LNCaP clone FGC (cell line): Measurements from ENCODE around the gene CRYBG3.

ENCODE experiments used
- DNase-seq: peaks from one replicate; pipeline ENCODE4 v3.0.0-alpha.2; 2011; ENCODE audit warnings: low read depth
- H3K4me3 ChIP-seq: 2 replicates; pipeline ENCODE4 v1.5.1; 2011; ENCODE audit warnings: mild to moderate bottlenecking, low read depth, low read length, control low read depth
- TF ChIP-seq, protein P1 (sequence below): IDR thresholded peaks from 2 replicates; pipeline ENCODE4 v1.5.1; 2012; ENCODE audit warnings: mild to moderate bottlenecking; ENCODE audit not compliant: control insufficient read depth, insufficient read depth; ENCODE audit errors: extremely low read depth

CRYBG3 gene

DNA sequence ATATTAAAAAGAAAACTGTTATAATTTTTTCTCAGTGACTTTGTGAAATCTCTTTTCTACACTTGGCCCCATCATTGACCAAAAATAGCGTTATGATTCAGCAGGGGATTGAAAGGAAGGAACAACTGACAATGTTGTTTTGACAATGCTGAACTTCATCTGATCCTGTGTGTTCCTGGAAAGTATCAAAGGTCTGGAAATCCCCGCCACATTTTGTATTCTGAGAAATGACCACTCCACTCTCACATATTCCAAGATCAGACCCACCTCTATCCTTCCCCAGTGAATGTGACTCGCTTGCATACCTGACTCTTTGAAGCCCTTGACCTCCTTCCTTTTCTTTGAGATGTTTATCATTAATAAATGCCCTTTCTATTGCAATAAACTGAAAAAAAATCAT lies 160.1 kb downstream of the CRYBG3 start:
- DNase-seq = no peak
- TF ChIP-seq, protein P1, sequence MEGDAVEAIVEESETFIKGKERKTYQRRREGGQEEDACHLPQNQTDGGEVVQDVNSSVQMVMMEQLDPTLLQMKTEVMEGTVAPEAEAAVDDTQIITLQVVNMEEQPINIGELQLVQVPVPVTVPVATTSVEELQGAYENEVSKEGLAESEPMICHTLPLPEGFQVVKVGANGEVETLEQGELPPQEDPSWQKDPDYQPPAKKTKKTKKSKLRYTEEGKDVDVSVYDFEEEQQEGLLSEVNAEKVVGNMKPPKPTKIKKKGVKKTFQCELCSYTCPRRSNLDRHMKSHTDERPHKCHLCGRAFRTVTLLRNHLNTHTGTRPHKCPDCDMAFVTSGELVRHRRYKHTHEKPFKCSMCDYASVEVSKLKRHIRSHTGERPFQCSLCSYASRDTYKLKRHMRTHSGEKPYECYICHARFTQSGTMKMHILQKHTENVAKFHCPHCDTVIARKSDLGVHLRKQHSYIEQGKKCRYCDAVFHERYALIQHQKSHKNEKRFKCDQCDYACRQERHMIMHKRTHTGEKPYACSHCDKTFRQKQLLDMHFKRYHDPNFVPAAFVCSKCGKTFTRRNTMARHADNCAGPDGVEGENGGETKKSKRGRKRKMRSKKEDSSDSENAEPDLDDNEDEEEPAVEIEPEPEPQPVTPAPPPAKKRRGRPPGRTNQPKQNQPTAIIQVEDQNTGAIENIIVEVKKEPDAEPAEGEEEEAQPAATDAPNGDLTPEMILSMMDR = no peak
- H3K4me3 ChIP-seq = no peak overlapping the region

DNA sequence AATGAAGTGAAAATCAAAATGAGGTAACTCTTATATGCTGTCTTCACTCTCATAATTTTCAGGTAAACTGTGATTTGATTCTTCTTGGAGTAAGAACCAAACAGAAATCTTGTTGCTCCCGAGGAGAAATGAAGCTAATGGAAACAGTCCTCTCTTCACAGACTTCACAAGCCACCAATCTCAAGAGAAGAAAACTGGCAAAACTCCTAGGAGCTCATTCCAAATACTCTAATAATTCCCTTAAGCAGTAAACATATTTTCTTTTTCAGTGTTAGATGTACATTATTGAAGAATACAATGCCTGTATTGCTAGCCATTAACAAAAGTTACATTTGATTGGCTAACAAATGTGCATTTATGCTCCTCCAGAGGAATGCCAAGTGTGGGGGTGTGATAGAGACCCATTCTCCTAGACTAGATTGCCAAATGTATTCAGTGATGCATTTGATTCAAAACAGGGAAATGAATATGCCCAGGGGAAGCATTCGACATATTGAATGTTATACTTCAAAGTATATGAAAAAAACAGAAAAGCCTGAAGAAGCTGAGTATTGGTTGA lies 162.2 kb downstream of the CRYBG3 start:
- DNase-seq = no peak
- TF ChIP-seq, protein P1 = no peak
- H3K4me3 ChIP-seq = no peak overlapping the region

- no peak overlapping the region for H3K4me3 ChIP-seq
- TF ChIP-seq, protein P1 = no peak
- DNase-seq = no peak
These were observed 165.5 kb downstream of the CRYBG3 start for GRCh38 chr3:97987306-97987705.

DNA sequence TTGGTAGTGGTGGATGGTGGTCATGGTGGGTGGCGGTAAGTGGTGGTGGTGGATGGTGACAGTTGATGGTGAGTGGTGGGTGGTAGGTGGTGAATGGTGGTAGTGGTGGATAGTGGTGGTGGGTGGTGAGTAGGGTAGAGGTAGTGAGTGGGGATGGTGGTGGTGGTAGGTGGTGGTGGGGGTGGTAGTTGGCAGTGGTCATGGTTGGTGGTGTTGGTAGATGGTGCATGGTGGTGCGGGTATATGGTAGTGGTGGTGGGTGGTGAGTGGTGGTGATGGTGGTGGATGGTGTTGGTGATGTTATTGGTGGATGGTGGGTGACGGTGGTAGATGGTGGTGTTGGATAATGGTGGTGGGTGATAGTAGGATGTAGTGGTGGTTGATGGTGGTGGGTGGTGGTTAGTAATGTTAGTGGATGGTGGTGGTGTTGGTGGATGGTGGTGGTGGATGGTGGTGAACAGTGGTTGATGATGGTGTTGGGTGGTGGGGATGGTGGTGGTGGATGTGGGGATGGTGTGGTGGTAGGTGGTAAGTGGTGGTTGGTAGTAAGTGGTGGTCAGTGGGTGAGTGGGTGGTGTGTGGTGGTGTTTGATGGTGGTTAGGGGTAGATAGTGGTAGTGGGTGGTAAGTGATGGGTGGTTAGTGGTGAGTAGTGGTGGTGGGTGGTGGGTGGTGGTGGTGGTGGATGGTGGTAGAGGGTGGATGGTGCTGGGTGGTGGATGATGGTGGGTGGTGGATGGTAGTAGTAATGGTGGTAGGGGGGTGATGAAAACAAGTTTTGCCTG lies 167.2 kb downstream of the CRYBG3 start:
- DNase-seq = no peak
- TF ChIP-seq, protein P1 = no peak
- H3K4me3 ChIP-seq = no peak overlapping the region

DNA sequence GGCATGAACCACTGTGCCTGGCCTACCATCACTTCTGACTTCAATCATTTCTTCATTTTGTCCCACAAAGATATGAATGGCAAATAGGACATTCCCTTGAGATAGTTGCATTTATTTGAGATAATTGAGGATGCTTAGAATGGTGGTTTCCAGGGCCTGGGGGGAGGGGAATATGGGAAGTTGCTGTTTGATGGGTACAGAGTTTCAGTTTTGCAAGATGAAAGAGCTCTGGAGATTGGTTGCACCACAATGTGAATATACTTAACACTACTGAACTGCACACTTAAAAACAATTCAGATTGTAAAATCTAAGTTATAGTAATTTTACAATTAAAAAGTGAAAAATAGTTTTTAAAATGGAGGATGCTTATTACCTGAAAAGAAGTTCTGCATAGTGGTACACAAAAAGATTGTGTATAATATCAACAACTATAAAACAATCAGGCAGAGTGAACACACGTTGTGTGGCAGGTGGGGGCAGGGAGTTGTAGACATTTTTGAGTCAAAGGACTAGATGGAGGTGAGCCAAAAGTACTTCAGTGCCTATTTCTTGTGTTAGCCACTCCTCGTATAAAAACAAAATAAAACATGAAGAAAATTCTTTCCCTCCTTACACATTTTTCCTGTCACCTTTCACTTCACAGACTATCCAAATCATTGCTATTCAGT lies 168.9 kb downstream of the CRYBG3 start:
- DNase-seq = no peak
- no peak overlapping the region for H3K4me3 ChIP-seq
- TF ChIP-seq, protein P1 = no peak

DNA sequence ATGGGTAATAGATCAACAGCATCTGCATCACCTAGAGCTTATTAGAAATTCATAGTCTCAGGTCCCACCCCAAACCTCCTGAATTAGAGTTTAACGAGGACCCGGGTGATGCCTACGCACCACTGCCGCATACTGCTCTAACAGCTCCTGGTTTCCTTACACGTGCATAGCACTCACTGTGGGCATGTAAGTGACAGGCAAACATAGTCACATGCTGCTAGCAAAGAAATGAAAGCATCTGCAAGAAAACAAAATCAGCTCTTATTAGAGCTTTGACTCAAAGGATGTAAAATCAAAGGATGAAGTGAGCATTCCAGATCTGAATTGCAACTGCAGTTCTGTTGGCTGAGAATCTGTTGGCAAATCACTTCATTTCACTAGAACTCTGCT lies 169.5 kb downstream of the CRYBG3 start:
- TF ChIP-seq, protein P1 = no peak
- no peak overlapping the region for H3K4me3 ChIP-seq
- DNase-seq = no peak
